Right lobe of liver (tissue), 6 donors: Measurements from ENCODE around the gene ADAM10. TPM values are rescaled to one million over a fixed set of nuclear protein-coding genes. Genes with fewer than 3 reads are reported as not detected.

ENCODE experiments used
- ATAC-seq, 4 donors: fragments of 200-7000 bp; cut with Tn5 transposase; one replicate each; pipeline ENCODE4 v1.9.1; 2020; ENCODE audit warnings: mild to moderate bottlenecking in 4 of 4, moderate library complexity in 4 of 4
- DNase-seq, 3 donors: peaks; one replicate each; pipeline ENCODE4 v3.0.0-alpha.2; 2020
- H3K27ac ChIP-seq, 3 donors: fragments of 200-600 bp; one replicate each; pipeline ENCODE4 v1.8.0; 2022
- H3K27me3 ChIP-seq, 2 donors: fragments of 200-600 bp; one replicate each; pipeline ENCODE4 v1.8.0; 2022
- H3K36me3 ChIP-seq, 4 donors: fragments of 200-600 bp; sonication (generic) in 1 of 4; one replicate each; pipeline versions ENCODE4 v1.5.1 to v1.8.0; 2017 to 2022; ENCODE audit warnings: control low read depth in 1 of 4
- H3K4me1 ChIP-seq, 4 donors: fragments of 200-600 bp; sonication (generic) in 1 of 4; one replicate each; pipeline versions ENCODE4 v1.5.1 to v1.8.0; 2017 to 2022; ENCODE audit warnings: control low read depth in 1 of 4
- H3K4me3 ChIP-seq, 3 donors: fragments of 200-600 bp; one replicate each; pipeline ENCODE4 v1.8.0; 2022
- H3K9me3 ChIP-seq, 4 donors: fragments of 200-600 bp; sonication (generic) in 1 of 4; one replicate each; pipeline versions ENCODE4 v1.5.1 to v1.8.0; 2017 to 2022; ENCODE audit warnings: control low read depth in 1 of 4
- POLR2A ChIP-seq: fragments of 450-650 bp; IDR thresholded peaks from one replicate; pipeline ENCODE4 v1.6.1; 2017; ENCODE audit warnings: antibody characterized with exemption, mild to moderate bottlenecking
- WGBS: methylation state at CpG from one replicate; pipeline ENCODE4 v1.1.6; 2018; ENCODE audit warnings: low coverage, low lambda C conversion rate; ENCODE audit not compliant: insufficient coverage; ENCODE audit errors: missing lambda C conversion rate; 5-methylcytosine and 5-hydroxymethylcytosine counted together
- intact Hi-C, 2 donors: fragments of 100-400 bp; cut with DNase I; formaldehyde crosslinking; loops; one replicate each; pipeline versions ENCODE4 v1.11.2 to v1.14.1; 2022
- total RNA-seq, 6 experiments: library from RNA; depleted of rRNA in 2 of 6; stranded (reverse); fragments of >200 nt in 2 of 6; fragmentation: NEBNext Ultra II Directional in 3 of 6; extraction: Animal tissue kit (Norgen Biotek cat#: 25700) in 3 of 6; gene quantifications; one replicate each; pipeline versions ENCODE4 v1.1.0 to v1.2.4, GENCODE V29; 2016 to 2023
- TF ChIP-seq, protein P1 (sequence below), 4 donors: fragments of 200-600 bp in 3 of 4; fragments of 450-650 bp in 1 of 4; IDR thresholded peaks; one replicate each; pipeline versions ENCODE4 v1.5.1 to v1.8.0; 2016 to 2022; ENCODE audit warnings: antibody characterized with exemption in 4 of 4, mild to moderate bottlenecking in 2 of 4
- donor health status: DM: no; HTN: yes; CAD: no.
- donor health status: DM: no; HTN: no; CAD: no.
- donor health status: DM: no; HTN: no; CAD: no.
- donor health status: DM: no; HTN: yes; CAD: no.
- donor health status: DM: no; HTN: yes; CAD: no.

The ADAM10 gene
- total RNA-seq, 6 experiments from 2014 or later = 24.1 to 78.1 (median 43.3) TPM

DNA sequence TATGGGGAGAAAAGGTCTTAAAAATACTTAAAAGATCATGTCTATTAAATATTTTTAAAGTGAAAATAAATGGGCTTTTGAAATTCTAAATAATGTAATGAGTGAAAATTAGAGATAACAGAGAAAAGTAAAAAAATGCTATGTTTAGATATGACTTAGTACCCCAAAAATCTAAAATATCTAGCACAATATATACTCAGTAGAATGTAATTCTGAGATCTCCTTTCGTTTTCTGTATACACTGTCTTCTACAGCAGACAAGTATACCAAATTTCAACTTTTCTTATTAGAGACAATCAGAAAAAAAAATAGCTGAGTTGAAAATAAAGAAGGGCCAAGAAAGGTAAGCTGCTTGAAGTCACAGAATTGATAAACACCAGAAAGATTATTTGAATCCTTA, 140.8 kb downstream of the ADAM10 start:
- DNase-seq = no peak

DNA sequence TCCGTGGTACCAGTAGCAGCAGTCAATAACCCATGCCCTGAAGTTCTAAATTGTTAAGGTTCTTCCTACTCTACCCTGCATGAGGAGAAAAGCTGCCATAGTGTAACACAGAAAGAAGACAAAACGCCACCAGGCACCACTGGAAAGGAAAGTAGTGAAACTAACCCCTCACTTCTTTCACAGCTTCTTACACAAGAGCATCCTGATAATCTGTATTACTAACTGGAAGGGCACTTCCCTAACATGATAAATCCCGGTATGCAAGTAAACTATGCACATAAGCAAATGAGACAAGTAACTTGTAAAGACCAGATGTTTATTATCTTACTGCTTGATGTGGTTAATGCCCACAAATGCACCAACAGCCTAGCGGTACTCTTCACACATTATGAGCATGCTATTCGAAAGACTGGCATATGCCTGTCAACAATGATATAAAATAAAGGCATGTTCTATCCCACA, 141.3 kb downstream of the ADAM10 start:
- Histone ChIP-seq H3K4me1 (peaks cover 0 to 6% (median 2%) of the 10 kb centered on the region in 4 donors), H3K9me3 (no peaks in the 10 kb centered on the region), H3K27me3 (no peaks in the 10 kb centered on the region), H3K36me3 (no peaks in the 10 kb centered on the region), H3K4me3 (no peak overlapping the region), H3K27ac (no peak overlapping the region)
- TF ChIP-seq, protein P1, sequence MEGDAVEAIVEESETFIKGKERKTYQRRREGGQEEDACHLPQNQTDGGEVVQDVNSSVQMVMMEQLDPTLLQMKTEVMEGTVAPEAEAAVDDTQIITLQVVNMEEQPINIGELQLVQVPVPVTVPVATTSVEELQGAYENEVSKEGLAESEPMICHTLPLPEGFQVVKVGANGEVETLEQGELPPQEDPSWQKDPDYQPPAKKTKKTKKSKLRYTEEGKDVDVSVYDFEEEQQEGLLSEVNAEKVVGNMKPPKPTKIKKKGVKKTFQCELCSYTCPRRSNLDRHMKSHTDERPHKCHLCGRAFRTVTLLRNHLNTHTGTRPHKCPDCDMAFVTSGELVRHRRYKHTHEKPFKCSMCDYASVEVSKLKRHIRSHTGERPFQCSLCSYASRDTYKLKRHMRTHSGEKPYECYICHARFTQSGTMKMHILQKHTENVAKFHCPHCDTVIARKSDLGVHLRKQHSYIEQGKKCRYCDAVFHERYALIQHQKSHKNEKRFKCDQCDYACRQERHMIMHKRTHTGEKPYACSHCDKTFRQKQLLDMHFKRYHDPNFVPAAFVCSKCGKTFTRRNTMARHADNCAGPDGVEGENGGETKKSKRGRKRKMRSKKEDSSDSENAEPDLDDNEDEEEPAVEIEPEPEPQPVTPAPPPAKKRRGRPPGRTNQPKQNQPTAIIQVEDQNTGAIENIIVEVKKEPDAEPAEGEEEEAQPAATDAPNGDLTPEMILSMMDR (IDR thresholded peaks at IDR 0.05) = no peak
- TF ChIP-seq POLR2A = no peak
- ATAC-seq = peak in 1 of 4 donors; percentile 15
- 68% methylated on average over 5 of the region's 5 CpGs for WGBS
- no peak for DNase-seq
- intact Hi-C loops = no loop called here

More for the DNA sequence above, 140.8 kb downstream of the ADAM10 start:
- ATAC-seq = no peak
- 76% methylated on average over 1 of the region's 1 CpG for WGBS
- no peaks in the 10 kb centered on the region for H3K36me3 ChIP-seq
- no peak overlapping the region for H3K4me3 ChIP-seq
- no peaks in the 10 kb centered on the region for H3K27me3 ChIP-seq
- intact Hi-C loops = no loop called here
- TF ChIP-seq POLR2A = no peak
- TF ChIP-seq, protein P1 (IDR thresholded peaks at IDR 0.05) = no peak
- no peaks in the 10 kb centered on the region for H3K9me3 ChIP-seq
- H3K4me1 ChIP-seq = peaks cover 0 to 6% (median 2%) of the 10 kb centered on the region in 4 donors
- no peak overlapping the region for H3K27ac ChIP-seq

- Histone ChIP-seq H3K4me3 (no peak overlapping the region), H3K27me3 (no peaks in the 10 kb centered on the region), H3K4me1 (peaks cover 0 to 6% (median 2%) of the 10 kb centered on the region in 4 donors), H3K27ac (no peak overlapping the region), H3K9me3 (no peaks in the 10 kb centered on the region), H3K36me3 (peaks cover 0 to 3% (median 0%) of the 10 kb centered on the region in 4 donors)
- WGBS = 89% methylated on average over 4 of the region's 4 CpGs
- intact Hi-C loops = no loop called here
- ATAC-seq (no peak), DNase-seq (no peak)
- TF ChIP-seq, protein P1 (IDR thresholded peaks at IDR 0.05) = no peak
These were observed 142.9 kb downstream of the ADAM10 start for GRCh38 chr15:58606577-58607080.

DNA sequence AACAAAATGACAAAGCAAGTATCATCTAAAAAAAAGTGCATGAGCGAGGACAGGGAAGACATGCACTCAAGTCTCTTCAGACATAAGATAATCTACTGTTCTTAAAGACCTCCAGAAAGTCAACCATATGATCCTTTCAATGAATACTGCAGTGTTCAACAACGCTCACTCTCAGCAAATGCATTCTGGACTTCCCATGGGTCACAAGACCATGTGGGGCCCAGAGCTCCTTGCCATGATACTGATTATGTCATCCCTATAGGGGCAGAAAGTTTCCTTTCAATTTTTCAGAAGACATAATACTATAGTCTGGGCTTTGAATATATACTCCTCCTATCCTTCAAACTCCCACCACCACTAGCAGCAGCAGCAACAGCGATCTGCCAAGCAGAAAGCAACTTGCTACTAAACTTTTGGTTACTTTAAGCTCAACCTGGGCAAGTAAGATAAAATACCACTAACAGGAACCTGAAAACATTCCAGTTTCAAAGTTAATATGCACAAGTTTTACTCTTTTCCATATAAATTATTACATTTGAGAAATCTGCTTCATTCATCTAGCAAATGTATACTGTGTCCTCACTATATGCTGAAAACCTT, 143.5 kb downstream of the ADAM10 start:
- Histone ChIP-seq H3K4me1 (peaks cover 0 to 6% (median 2%) of the 10 kb centered on the region in 4 donors), H3K9me3 (no peaks in the 10 kb centered on the region), H3K27ac (no peak overlapping the region), H3K36me3 (peaks cover 0 to 3% (median 0%) of the 10 kb centered on the region in 4 donors), H3K27me3 (no peaks in the 10 kb centered on the region), H3K4me3 (no peak overlapping the region)
- peak in 2 of 4 donors; percentile 14 to 36 for ATAC-seq
- 83% methylated on average over 3 of the region's 3 CpGs for WGBS
- DNase-seq = no peak
- TF ChIP-seq POLR2A = no peak
- TF ChIP-seq, protein P1 (IDR thresholded peaks at IDR 0.05) = no peak
- intact Hi-C loops = no loop called here
